Cerebellar nuclear complex (tissue), 1 donor: ENCODE measurements around the gene TLNRD1.
"Not testable (repeated sequence)": the region's sequence is repeated elsewhere in the genome, so short reads cannot be mapped to it uniquely, and the experiment has no call there.

Source experiments
- DNase-seq, 2 experiments: peaks; one replicate each; lab custom pipeline; 2025; lab: John Stamatoyannopoulos, UW

Gene TLNRD1

DNA sequence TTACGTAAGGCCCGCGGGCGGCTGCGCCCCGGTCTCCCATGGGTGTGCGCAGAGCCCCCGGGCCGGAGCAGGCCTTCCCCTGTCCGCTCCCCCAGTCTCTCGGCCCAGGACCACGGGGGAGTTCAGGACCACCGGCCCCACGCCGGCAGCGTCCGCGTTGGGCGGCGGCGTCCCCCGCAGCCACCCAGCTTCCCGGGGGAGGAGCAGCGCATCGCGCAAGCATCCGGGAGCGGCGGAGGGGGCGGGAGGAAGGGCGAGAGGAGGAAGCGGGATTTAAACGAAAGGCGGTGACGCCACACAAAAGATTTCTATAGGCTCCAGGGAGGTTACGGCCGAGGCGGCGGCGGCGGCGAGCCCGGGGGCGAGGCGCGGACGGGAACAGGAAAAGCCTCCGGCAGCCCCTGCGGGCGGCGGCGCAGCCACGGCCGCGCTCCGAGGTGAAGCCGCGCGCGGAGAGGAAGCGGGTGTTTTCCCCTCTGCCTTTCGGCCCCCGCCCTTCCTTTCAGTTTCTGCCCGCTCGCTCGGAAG lies at the start of gene TLNRD1:
TLNRD1 (plus strand) TSS at position 300 of the 528 bp plus-strand sequence. CDS start 1,349 bp downstream, outside the sequence.
- DNase-seq, result peak in 1 of 2 experiments; percentile 57

DNA sequence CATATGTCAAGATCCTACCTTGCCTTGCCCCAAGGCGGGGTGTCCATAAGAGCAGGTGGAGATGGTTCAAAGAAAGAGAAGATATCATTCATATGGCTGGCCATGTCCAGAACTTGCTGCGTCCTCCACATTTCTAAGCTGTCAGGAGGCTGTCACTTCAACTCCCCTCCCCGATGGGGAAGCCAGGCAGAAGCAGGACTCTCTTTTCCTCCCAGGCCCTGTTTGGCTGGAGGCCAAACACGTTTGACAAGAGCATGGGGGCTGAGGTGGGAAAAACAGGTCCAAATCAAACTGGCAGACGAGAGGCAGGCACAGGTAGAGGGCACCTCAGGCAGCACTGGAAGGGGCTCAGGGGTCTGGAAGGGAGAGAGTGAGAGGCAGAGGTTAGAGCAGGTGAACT lies 48.8 kb upstream of the TLNRD1 start:
- no peak for DNase-seq

DNA sequence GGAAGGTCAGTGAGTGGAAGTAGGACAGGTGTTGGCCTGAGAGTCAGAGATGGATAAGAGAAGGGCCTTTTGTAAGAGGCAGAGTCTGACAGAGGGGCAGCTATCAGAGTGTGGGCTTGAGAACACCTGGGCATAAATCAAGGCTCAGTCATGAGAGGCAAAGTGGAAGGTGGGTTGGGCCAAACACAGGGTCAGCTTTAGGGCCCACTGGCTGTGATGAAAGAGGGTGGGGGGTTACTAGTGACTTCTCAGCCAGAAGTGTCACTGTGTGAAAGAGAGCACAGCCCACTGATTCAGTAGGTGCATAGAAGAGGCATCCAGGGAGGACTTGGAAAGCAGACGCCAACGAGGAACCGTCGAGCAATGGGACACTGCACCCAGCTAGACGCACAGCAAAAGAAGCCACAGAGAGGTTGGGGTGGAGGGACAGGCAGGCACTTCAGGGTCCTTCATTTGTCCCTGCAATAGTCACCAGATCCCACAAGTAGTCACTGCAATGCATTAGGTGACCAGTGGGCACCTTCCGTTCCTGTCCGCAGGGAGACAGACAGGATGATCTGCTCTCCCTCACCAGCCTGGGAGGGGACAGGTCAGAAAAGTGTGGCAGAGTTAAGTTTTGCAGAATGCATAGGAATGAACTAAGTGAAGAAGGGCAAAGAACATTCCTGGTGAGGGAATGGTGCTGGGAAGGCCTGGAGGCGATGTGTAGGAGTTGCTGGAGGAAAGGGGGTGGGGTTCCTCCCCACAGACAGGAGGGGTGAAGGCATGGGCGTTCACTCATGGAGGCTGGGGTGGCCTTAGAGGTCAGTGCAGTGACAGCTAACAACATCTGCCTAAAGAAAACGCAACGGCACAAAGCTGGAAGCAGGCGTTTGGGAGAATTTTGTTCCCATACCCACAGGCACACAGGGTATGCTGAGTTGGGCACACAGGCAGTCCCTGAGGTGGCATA lies 47.4 kb upstream of the TLNRD1 start:
- DNase-seq, result no peak

DNA sequence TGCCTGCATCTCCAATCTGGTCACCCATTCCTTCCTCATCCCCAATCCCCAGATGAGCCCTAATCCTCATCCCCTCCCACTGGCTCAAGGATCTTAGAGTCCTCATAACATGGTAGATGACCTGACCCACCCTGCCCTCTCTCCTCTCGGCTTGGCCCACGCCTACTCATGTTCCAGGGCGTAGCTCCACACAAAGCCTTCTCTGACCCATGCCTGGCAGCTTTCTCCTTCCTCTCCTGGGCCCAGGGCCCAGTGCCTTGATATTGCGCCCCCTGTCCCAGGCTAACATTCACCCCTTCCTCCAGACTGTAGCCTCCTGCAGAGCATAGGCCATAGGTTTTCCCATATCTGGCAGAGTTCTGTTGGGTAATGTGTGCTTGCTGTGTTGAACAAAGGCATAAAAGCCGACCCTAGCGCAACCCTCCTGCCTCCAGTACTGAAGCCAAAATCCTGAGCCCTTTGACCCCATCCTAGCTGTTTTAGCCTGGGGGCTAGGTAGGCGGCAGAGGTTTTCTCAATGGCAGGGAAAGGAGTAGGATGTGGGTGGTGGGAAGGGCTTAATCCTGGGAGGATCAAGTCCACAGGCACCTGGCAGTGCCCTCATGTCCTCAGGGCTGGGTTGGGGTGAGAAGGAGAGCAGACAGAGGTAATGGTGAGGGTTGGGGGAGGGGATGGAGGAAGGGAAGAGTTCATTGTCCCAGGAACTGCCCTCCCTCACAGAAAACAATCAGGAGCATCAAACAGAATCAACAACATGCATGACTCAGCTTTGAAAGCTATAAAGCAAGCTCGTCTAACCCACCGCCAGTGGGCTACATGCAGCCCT lies 46.6 kb upstream of the TLNRD1 start:
- DNase-seq, result no peak

DNA sequence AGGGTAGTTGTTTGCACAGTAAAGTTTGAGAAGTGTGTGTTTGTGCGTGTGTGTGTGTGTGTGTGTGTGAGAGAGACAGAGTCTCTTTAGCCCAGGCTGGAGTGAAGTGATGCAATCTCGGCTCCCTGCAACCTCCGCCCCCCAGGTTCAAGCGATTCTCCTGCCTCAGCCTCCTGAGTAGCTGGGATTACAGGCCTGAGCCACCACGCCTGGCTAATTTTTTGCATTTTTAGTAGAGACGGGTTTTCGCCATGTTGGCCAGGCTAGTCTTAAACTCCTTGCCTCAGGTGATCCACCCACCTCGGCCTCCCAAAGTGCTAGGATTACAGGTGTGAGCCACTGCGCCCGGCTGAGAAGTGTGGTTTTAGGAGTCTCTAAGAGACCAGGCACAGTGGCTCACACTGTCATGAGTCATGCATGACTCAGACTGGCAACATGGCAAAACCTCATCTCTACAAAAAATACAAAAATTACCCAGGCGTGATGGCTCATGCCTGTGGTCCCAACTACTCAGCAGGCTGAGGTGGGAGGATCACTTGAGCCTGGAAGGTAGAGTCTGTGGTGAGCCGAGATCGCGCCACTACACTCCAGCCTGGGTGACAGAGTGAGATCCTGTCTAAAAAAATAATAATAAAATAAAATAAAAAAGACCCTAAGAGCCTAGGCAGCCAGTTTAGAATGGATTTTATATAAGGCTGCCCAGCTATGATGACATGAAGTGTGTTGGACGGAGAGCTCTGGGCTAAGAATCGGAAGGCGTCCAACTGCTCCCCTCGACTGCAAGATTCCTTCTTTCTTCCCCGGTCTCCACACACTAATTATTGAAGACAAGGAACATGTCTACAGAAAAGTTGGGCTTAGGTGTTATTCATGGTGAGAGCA lies 44.9 kb upstream of the TLNRD1 start:
- not testable (repeated sequence) for DNase-seq

DNA sequence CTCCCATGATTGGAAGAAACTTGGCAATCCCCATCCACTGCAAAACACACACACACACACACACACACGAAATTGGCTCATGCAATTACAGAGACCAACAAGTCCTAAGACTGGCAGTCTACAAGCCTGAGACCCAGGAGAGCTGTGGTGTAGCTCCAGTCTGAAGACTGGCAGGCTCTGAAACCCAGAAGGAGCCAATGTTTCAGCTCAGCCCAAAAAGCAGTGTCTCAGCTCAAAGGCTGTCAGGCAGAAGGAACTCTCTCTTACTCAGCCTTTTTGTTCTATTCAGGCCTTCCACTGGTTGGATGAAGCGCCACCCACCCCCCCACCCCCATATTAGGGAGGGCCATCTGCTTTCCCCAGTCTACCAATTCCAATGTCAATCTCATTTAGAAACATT lies 43.2 kb upstream of the TLNRD1 start:
- DNase-seq, result no peak

DNA sequence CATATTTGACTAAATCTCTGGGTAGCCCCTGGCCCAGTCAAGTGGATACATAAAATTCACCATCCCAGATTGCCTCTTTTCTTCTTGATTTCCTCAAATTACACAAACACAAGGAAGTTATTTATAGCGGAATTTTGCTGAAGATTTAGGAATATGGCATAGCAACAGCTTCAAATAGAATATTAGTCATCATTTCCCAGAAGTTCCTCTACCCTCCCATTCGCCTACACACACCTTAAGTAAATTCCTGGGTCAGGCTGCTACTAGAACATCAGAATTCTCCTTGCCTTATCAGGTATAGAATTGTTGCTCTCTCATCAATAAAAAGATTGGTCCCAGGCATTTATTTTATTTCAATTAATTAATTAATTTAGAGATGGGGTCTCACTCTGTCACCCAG lies 42.7 kb upstream of the TLNRD1 start:
- no peak for DNase-seq

DNA sequence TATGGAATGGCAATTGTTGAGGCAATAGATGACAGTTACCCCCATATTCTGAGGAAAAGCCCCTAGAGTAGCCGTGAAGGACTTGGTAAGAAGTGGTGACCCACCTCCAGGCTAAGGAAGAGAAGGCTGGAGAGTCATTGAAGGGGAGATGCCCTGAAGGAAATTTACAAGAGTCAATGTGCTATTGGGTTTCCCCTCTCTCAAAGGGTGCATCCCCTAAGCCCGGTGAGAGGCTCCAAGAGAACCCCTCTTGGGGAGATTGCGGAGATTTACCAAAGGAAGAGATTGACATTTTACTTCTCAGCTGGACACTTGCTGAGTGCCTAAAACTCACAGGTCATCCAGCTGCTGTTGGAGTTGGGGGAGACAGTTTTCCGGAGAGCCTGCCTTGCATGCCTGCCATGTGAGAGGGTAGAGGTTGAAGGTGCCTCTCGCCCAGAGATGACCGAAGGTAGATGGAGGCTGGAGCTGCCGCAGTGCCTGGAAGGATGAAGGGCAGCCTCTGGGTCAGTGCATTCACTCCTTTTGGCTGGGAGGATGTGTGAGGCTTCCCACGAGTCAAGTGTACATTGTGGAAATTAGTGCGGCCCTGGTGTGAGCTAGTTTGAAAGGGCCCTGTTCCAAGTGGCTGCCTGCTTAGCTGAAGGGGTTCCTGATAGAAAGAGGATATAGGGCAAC lies 41.8 kb upstream of the TLNRD1 start:
- no peak for DNase-seq

DNA sequence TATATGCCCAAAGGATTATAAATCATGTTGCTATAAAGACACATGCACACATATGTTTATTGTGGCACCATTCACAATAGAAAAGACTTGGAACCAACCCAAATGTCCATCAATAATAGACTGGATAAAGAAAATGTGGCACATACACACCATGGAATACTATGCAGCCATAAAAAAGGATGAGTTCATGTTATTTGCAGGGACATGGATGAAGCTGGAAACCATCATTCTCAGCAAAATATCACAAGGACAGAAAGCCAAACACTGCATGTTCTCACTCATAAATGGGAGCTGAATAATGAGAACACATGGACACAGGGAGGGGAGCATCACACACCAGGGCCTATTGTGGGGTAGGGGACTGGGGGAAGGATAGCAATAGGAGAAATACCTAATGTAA lies 35.3 kb upstream of the TLNRD1 start:
- not testable (repeated sequence) for DNase-seq

DNA sequence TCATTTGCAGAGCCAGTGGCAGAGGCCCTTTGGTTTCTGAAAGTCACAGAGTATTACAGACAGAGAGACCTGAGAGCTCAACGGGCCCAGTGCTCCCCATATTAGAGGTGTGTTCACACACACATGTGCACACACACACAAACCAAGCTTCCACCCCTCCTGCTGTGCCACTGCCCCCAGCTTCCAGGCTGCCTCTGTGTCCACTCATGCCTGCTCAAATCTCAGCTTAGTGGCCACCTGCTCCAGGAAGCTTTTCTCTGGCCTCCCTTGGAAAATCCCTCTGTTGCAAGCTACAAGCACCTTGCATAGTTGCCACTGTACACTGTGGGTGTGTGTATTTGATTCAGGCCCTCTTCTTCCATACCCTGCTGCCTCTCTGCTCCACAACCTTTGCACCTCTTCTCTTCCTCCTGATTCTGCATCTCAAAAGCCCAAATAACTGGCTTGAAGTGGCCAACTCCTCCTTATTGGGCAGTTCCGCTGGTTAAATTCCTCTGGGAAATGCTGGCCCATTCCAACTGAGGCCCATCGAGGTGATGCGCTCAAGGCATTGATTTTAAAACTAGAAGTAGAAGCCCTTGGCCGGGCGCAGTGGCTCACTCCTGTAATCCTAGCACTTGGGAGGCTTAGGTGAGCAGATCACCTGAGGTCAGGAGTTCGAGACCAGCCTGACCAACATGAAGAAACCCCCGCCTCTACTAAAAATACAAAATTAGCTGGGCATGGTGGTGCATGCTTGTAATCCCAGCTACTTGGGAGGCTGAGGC lies 34.1 kb upstream of the TLNRD1 start:
- DNase-seq, result no peak

DNA sequence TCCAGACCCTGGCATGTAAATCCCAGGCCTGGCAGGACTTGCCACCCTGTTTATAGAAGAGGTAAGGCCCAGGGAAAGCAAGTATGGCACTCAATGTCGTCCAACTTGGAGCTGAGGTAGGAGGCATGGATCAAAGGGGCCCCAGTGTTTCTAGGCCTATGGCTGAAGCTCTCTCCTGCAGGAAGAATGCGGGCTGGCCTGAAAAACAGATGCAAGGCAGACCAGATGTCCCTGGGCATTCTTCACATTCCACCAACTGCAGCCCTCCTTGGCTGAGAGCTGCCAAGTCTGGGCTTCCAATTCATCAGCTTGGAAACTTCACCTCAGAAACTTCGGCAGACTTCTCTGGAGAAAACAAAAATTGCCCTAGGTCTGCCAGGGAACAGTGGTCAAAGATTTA lies 33.3 kb upstream of the TLNRD1 start:
- DNase-seq, result no peak

DNA sequence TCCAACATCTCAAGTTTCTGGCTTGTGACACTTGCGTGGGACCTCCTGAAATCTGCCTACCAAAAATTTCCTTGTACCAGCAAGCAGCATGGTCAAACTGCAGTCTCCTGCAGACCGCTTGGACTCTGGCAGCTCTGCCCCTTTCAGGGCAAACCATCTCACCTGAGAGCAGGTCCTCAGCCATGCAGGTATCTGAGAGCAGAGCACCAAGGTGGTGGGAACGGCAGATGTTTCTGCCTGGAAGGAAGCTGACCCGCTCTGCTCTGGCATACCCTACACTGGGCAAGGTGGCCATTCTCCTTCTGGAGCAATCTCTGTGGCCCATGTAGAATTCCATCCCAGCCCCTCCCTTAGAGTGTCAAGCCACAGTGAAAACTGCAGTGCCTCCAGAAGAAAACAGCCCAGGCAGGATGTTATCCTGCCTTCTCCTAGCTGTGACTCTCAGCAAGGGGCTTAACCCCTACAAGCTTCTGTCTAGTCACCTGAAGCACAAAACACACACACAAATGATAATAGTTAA lies 32.7 kb upstream of the TLNRD1 start:
- no peak for DNase-seq

DNA sequence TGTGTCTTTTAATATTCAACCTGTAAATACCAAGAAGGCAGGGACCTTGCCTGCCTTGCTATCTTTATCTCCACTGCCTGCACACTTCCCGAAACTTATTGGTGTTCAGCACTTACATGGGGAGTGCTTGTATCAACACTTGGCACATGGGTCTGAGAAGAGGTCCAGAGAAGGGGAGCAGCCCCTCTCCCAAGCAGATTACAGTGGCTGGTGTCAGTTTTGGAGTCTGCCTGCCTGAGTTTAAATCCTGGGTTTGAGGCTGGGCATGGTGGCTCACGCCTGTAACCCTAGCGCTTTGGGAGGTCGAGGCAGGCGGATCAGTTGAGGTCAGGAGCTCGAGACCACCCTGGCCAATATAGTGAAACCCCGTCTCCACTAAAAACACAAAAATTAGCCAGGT lies 31.4 kb upstream of the TLNRD1 start:
- no peak for DNase-seq

DNA sequence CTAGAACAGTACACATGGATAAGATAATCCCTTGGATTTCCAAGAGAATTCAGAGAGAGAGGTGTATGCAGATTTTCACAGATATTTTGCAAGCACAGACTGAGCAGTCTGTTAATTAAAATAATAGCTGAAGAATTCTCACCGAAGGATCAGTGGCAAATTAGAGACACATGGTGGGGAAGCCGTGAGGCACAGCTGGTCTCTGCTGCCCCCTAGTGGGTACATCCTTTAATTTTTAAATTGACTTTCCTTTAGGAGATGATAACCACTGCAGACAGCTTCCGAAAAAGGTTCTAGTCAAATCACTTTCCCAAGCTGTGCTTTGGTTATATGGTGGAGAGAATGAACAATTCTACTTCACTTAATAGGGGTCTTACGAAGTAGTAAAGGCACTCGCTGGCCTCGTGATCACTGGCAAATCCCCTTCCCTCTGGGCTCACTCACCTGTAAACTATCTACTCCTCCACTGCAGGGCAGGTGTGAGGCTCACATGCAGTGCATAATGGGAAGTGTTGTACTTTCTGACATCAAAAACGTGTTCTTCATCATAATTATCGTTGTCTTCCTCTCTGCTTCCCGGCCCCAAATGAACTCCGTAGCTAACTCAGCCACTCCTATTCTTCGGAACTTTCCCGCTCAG lies 30.6 kb upstream of the TLNRD1 start:
- peak in 1 of 2 experiments; percentile 51 for DNase-seq

DNA sequence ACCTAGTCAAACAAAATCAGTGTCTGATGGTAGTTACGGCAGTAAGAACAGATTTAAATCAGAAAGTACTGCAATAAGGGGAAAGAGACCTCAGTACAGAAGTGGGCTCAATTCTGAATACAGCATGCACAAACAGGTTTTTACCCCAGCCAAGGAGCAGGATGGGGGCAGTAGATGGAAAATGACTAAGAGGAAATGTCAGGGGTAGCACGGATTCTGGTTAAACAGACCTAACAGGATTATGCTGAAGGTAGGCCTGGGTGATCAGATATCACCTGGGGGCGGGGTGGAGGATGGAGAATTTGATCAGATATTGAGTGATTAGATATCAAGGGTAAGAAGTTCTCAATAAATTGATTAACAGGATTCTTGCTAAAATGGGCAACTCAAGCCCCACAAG lies 30.1 kb upstream of the TLNRD1 start:
- DNase-seq, result no peak

DNA sequence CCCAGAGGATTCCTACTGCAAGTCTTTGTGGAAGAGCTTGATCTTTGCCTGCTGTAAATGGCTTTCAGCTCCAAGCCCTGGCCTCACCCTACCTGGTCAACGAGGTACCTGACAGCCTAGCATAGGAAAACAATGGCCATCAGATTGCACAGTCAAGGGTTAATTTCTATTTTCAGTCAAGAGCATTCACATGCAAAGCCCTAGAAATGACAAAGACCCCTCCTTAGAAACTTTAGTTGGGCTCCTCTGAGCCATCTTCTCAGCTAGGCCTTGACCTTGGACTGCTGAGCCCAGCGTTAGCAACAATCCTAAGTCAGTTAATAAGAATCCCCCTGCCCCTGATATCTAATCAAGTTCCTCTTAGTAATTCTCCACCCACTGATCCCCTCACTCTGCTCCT lies 29.6 kb upstream of the TLNRD1 start:
- DNase-seq, result no peak

DNA sequence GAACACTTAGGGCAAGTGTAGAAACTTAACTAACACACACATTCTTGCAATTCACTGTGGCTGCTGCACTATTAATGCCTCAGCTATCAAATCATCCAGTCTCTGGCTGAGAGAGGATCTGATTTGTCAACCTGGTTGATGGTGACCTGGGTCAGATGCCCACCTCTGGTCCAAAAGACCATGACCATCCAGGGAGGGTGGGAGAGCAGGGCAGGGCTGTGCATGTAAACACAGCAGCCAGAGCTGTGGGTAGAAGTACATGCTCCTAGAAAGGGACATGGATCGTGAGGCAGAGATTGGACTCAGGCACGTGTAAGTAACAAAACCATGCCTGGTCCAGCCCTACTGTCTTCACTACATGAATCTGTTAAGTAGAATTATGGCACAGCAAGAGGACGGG lies 28.4 kb upstream of the TLNRD1 start:
- DNase-seq, result no peak

DNA sequence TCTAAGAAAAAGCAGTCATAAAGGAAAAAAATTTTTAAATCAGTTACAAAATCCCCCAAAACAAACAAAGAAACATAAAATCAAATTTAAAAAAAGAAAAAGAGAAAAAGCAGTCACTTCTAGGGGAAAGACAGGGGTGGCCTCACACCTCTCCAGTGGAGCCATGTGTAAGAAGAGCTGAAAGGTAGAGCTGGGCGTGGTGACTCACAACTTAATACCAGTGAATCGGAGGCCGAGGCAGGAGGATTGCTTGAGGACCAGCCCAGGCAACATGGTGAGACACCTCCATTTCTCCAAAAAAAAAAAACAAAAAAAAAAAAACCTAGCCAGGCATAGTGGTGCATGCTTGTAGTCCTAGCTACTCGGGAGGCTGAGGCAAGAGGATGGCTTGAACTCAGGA lies 25.8 kb upstream of the TLNRD1 start:
- DNase-seq, result no peak

DNA sequence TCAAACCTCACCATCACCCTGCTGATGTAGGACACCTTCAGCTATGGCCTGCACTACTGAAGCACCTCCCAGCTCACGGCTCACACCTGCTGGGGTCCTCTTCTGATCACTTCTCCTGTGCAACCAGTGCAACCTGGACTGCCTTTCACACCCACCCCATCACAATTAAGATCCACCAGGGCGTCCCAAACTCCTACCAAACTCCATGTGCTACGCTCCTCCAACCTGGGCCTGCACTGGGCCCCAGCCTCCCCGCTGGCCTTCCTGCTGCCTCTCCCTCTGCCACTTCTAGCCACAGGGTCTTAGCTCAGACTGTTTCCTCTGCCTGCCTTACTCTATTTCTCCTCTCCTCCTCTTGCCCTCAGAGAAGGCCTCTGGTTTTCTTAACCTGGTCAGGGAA lies 23.9 kb upstream of the TLNRD1 start:
- no peak for DNase-seq

DNA sequence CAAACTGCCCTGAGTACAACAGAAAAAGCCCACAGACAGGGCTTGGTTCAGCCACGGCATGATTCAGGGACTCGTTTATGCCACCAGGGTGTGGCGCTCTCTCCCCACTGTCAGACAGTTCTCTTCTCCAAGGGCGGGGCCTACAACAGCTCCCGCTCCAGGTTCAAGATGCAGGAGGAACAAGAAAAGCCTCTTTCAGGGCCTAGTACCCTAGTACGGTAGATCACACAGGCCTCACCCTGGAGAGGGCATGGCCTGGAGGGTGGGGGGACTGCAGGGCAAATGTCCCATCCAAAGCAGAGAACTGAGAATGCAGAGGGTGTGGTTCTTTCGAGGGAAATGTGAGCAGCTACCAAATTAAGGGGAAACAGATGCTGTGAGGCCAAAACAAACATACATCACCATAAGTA lies 23.1 kb upstream of the TLNRD1 start:
- DNase-seq, result peak in 1 of 2 experiments; percentile 55
